GM19238 (cell line): ENCODE results near the gene PROZ.
"Not testable (repeated sequence)": the region's sequence is repeated elsewhere in the genome, so short reads cannot be mapped to it uniquely, and the experiment has no call there.

Experiments
- DNase-seq: peaks from one replicate; pipeline ENCODE4 v3.0.0; 2011; ENCODE audit warnings: low spot score; ENCODE audit not compliant: insufficient read length

The PROZ gene

DNA sequence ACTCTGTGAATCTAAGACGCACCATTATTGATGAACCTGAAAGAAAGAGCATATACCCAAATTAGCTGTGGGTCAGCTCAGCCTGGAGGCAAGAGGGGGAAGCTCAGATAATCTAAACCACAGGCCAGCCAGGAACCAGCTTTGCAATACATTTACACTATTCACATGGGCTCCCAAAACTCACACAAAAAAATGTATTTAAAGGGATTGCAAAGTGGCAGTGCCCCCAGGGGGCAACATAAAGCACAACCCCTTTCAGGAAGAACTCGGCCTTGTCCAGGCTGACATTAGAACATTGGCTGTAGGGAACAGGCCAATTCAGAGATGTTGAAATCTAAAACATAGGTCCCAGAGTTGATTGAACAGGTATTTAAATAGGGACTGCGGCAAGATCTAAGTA, 3.2 kb upstream of the PROZ start:
- no peak for DNase-seq

DNA sequence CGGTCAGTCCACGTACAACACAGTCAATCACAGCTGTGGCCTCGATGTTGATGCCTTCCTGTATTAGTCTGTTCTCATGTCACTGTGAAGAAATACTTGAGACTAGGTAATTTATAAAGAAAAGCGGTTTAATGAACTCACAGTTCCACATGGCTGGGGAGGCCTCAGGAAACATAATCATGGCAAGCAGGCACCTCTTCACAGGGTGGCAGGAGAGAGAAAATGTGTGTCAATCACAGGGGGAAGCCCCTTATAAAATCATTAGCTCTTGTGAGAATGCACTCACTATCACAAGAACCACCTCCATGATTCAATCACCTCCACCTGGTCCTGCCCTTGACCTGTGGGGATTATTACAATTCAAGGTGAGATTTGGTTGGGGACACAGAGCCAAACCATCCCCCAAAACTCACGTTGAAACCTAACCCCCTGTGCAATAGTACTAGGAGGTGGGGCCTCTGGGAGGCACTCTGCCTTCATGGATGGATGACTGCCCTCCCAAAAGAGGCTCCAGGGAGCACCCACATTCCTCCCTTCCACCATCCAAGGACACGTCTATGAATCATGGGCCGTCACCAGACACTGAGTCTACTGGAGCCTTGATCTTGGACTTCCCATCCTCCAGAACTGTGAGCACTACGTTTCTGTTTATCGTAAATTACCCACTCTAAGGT, 2.3 kb upstream of the PROZ start:
- no peak for DNase-seq

DNA sequence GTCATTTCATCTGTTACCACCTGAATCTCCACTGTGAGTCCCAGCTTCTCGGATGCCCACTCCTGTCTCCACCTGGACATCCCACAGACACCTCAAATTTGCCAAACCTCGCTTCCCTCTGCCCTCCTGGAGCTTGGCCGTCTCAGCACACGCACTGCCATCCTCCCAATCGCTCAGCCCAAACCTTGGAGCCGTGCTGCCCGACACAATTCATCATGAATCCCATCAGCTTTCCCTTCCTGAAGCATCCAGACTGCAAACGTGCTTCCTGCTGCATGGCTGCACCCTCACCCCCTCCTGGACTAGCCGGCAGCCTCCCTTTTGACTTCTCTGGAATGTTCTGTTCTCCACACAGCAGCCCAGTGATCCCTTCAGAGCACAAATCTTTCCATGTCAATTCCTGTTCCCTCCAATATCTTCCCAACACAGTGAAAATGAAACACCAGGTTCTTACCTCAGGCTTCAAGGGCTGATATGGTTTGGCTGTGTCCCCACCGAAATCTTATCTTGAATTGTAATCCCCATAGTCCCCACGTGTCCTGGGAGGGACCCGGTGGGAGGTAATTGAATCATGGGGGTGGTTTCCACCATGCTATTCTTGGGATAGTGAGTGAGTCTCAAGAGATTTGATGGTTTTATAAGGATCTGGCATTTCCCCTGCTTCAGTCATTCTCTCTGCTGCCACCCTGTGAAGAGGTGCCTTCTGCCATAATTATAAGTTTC, 1.1 kb upstream of the PROZ start:
- DNase-seq: no peak

DNA sequence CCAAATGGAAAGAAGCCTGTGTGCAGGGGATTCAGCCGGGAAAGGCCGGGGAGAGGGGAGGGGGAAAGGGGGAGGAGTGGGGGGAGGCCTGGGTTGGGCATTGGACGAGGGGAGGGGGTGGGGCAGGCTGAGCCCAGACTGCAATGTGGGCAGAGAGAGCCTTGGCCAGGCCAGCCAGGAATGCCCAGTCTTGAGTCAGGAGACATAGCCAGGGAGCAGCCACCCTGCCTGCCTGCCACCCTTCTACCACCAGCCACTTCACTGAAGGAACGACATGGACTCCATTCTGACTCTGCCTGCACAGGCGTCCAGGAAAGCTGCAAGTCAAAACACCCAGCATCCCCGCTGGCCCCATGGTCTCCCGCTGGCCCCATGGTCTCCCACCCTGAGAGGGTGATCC, 498 bp downstream of the PROZ start:
- no peak for DNase-seq

DNA sequence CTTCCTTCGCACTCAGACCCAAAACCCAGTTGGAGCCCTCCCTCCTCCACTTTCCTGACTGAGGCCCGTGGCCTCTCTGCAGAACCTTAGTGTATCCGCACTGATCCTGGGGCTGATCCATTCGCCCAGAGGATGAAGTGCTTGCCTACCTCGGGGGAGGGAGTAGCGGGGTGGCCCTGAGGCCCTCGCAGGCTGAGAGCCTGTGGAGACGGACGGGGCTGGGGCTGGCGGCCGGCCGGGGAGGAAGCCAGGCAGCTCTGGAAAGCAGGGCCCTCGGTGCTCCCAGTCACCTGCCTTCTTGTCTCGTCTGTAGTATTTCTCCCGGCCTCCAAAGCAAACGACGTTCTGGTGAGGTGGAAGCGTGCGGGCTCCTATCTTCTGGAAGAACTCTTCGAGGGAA, 1.3 kb downstream of the PROZ start:
- no peak for DNase-seq

DNA sequence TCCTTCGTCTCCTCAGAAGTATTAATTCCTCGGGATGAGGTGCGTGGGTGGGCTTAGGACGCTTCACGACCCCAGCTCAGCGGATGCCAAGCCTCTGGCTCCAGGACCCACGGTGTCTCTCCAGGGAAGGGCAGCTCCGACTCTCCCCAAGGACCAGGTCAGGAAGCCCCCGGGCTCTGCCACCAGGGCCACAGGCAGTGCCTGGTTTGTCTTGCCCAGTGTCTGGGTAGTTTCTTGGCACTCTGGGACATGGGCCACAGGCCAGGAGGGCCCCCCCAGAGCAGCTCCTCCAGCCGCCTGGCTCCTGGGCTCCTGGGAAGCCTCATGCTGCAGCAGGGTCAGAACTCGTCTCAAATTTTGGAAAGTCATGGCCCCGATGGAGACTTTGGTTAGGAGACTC, 2.5 kb downstream of the PROZ start:
- no peak for DNase-seq

DNA sequence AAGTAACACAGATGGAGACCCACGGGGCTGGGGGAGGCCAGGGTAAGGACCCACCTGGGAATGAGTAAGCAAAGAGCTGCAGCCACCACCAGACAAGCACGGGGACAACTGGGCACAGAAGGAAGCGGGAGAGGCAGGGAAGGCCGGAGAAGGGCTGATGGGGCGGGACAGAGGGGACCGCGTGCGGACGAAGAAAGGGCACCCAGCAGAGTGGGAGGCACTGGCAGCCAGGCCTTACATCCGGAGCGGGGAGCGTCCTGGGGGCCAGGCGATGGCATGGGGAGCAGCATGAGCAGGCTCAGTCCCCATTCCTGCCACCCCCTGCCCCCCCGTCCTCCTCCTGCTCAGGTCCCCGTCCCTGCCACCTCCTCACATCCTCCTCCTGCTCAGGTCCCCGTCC, 3.0 kb downstream of the PROZ start:
- DNase-seq: no peak

DNA sequence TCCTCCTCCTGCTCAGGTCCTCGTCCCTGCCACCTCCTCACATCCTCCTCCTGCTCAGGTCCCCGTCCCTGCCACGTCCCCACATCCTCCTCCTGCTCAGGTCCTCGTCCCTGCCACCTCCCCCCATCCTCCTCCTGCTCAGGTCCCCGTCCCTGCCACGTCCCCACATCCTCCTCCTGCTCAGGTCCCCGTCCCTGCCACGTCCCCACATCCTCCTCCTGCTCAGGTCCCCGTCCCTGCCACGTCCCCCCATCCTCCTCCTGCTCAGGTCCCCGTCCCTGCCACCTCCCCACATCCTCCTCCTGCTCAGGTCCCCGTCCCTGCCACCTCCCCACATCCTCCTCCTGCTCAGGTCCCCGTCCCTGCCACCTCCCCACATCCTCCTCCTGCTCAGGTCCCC, 3.5 kb downstream of the PROZ start:
- not testable (repeated sequence) for DNase-seq

DNA sequence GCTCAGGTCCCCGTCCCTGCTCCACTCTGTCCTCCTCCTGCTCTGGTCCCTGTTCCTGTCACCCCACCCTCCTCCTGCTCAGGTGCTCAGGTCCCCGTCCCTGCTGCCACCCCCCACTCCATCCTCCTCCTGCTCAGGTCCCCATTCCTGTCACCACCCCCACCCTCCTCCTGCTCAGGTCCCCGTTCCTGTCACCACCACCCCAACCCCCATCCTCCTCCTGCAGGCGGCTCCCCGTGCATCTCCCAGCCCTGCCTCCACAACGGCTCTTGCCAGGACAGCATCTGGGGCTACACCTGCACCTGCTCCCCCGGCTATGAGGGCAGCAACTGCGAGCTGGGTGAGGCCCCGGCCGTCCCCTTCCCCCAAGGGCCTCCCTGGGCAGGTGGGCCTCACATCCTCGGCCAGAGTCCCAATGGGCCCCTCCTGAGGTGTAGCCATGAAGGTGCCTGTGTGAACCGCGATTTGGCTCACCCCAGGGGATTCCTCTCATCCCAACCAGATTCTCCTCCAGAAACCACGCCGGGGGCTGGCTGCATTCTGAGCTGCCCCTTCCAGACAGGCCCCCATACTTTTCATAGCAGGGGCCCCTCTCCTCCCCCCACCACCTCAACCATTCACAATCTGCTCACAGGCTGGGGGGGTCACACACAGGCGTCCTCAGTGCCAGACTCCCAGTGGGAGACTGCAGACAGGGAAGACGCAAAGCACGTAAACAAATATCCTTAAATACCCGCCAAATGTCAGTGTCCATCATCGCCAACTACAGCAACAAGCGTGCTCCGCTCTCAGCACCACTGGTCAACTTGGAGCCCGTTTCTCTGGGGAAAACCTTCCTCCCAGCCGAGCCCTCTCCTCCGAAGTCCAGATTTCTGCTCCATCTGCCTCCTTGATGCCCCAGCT, 4.6 kb downstream of the PROZ start:
- DNase-seq: no peak

DNA sequence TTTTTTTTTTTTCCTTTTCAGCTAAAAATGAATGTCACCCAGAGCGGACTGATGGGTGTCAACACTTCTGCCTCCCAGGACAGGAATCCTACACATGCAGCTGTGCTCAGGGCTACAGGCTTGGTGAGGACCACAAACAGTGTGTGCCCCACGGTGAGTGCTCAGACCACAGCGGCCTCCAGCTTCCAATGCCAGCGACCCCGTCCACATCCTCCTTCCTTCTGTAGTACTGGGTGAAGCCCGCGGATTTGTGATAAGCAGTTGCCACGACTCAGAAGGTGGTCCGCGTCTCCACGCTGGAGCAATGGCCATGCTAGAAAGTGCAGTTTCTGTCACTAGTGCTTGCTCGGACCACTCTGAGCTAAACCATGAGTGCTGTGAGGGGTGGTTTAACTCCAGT, 6.0 kb downstream of the PROZ start:
- DNase-seq: no peak

DNA sequence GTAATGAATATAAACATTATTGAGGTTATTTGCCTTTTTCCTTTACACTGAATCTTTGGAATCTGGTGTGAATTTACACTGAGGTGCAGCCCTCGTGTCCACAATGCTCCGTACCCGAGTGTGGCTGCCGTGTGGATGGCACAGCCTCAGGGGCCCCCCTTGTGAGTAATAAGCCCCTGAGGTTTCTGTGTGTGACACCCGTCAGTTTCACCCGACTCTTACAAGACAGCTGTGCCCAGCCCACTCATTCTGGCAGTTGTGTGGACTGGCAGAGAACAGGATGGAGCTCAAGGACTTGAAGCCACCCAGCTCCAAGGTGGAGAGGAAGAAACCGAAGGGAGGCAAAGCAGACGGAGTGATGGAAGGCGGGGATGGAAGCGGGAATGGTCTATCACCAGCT, 7.8 kb downstream of the PROZ start:
- DNase-seq: no peak

DNA sequence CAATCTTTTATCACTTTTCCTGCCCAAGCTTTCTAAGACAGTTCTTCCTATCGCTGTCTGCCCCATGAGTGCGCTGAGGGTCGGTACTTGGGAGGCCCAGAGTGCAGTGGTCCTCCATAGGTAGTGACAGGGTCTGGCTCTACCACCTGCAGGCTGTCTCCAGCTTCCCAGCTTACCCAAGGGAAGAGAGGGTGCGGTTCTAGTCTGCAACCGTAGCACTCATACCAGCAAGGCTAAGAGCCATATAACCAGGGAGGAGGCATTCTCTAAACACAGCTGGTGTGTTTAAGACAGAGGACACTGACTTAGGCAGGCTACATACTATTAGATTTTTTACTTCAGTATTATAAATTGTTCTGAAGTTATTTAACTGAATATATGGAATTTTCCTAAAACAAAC, 8.2 kb downstream of the PROZ start:
- DNase-seq: no peak

DNA sequence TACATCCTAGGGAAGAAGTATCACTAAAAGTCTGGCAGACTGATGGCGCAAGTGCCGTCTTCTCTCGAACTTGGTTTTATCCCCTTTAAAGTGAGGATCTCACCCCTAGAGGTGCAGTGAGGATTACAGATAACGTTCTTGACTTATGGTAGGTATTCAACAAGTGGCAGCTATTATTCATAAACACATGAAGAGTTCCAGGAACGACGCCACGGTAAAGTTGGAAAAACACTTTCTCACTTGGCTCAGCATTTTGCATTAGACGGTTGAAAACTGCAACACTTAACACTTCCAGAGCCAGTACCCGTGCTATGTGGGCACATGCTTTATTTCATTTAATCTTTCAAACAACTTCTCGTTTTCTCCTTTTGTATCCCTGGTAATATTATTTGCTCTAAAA, 8.7 kb downstream of the PROZ start:
- DNase-seq: no peak

DNA sequence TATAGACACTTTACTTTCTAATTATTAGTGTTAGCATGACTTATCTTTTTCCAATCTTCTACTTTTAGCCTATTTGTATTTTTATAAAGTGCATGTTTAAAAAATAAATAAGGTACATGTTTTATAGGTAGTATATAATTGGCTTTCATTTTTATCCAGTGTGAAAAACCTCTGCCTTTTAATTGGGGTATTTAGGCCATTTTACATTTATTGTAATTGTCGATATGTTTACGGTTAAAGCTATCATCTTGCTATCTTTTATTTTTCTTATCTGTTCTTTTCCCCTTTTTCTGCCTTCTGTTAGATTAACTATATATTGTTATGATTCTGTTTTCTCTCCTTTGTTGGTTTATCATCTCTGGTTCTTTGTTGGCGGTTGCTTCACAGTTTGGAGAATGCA, 9.1 kb downstream of the PROZ start:
- DNase-seq: no peak

DNA sequence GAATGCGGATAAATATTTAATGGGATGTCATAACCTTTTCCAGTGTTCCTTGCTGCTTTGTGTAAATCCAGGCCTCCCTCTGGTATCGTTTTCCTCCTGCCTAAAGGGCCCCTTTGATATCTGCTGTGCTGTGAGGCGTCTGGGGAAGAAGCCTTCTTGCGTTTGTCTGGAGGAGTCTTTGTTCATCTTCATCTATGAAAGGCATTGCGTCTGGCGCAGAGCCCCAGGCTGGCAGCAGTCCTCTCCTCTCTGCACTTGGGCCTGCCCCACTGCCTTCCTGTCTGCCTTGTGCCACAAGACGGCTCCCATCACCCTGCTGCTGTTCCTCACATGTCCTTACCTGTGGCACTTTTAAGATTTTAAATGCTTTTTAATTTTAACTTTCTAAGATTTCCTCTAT, 9.8 kb downstream of the PROZ start:
- no peak for DNase-seq

DNA sequence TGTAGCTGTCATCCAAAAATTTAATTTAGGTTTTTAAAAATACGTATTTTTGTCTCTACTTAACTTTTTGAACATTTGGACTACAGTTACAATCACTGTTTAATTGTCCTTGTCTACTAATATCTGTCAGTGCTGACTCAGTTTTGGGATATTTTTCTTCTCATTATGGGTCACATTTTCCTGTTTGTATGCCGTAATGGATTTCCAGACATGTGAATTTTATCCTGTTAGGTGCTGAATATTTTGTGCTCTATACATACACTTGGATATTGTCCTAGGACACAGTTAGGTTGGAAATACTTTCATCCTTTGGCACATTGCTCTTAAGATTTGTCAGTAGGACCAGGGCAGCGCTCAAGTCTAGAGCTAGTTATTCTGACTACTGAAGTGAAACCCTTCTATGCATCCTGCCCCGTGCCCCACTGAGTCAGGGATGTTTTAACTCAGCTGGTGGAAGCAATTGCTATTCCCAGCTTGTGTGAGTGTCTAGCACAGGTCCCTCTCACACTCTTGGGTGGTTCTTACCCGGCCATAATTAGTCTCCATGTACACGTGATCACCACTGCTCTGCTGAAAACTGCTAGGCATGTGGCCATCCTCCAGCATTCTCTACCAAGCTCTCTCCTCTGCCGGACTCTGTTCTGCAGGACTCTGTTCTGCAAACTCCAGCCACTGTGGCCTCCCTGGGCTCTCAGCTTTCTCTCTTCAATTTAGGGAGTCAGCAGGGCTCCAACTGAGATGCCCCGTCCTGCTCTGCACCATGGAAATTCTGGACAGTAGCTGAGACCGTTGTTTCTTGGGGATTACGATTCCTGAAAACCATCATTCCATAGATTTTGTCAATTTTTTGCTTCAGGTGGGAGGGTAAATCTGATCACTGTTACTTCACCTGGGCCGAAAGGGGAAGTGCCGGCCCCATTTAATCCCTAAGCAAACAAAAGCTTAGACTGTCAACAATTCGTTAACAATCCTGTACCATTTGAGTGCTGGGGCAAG, 11.1 kb downstream of the PROZ start:
- DNase-seq: no peak

DNA sequence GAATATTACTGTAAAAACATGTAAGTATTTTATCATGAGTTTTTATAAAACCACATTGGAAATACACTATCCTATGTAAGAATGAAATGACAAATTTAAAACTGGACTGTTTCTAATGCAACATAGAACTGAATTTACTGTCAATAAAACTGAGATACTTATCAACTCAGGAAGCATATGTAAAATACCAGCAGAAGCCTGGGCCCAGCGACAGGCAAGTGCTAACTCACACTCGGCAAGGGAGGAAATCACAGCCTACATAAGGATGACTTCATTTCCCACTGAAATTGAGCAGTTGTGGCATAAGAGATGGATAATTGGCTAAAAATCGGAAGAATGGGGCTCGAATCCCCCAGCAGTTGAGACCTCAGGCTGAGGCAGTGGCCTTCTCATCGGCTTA, 12.1 kb downstream of the PROZ start:
- no peak for DNase-seq

DNA sequence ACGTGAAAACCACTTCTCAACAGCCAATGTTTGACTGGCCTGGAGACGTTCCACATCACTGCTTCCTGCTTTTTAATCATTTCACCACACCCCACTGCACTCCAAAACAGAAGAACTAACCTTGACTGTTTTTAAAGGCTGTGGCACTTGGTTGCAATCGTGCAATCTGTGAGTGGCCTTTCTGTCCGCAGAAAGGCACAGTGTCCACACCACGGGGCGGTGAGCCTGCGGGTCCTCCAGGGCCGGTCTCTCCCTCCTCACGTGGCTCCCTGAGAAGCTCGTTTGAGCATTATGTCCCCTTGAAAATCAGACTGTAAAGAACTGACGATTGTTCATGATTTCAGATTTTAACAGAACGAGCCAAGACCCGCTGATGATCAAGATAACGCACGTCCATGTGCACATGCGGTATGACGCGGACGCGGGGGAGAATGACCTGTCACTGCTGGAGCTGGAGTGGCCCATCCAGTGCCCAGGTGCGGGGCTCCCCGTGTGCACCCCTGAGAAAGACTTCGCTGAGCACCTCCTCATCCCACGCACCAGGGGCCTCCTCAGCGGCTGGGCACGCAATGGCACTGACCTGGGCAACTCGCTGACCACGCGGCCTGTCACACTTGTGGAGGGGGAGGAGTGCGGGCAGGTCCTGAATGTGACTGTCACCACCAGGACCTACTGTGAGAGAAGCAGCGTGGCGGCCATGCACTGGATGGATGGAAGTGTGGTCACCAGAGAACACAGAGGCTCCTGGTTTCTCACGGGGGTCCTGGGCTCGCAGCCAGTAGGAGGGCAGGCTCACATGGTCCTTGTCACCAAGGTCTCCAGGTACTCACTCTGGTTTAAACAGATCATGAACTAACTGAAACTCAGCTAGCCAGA, 13.0 kb downstream of the PROZ start:
- DNase-seq: no peak

DNA sequence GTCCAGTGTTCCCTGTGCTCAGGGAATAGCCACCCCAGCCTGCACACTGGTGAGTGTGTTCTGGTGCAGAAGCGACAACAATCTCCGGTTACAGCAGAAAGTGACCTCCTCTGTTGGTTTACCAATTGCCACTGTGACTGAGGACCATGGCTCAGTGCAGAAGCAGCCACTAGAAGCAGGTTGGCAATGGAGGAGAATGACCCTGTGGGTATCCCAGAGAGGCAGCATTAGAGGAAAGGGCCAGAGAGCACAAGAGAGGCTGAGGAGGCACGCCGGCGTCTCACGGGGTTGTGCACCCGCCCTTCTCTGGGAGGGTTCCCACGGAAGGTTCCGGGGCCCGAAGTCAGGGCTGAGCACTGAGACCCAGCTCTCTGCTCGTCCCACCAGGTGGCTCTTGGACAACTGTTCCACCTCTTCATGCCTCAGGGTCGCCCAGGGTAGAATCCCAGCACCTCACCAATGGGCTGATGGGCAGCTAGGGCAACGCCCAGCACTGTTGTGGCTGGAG, 14.0 kb downstream of the PROZ start:
- no peak for DNase-seq

DNA sequence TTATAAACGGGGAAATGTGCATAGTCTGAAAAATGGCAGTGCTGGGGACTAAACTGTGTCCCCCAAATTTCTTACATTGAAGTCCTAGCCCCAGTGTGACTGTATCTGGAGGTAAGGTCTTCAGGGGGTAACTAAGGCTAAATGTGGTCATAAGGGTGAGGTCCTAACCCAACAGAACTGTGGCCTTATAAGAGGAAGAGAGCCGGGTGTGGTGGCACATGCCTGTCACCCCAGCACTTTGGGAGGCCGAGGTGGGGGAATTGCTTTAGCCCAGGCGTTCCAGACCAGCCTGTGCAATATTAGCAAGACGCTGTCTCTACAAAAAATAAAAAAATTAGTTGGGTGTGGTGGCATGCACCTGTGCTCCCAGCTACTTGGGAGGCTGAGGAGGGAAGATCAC, 17.8 kb downstream of the PROZ start:
- DNase-seq: no peak
